Measurements from ENCODE around the gene SSH2.
A peak's percentile ranks its signal among the peaks of the same experiment; 100 is the strongest.

The SSH2 gene

GRCh38 chr17:29595107-29595942 is 334.7 kb downstream of the SSH2 start:
- TF ChIP-seq CTCF (IDR thresholded peaks at IDR 0.05; ENCODE audit: low read length, missing control alignments): no peak
- peak; percentile 46 for DNase-seq (ENCODE audit: low read depth)
- no peak overlapping the region for H3K4me3 ChIP-seq (replicated peaks; ENCODE audit: low read depth, low read length)

- H3K4me3 ChIP-seq (replicated peaks; ENCODE audit: low read depth, low read length): no peak overlapping the region
- no peak for DNase-seq (ENCODE audit: low read depth)
- no peak for TF ChIP-seq CTCF (IDR thresholded peaks at IDR 0.05; ENCODE audit: low read length, missing control alignments)
These were observed 335.4 kb downstream of the SSH2 start for GRCh38 chr17:29594519-29595090.

- peak; percentile 12 for TF ChIP-seq CTCF (IDR thresholded peaks at IDR 0.05; ENCODE audit: low read length, missing control alignments)
- peak overlapping the region; percentile 57 for H3K4me3 ChIP-seq (replicated peaks; ENCODE audit: low read depth, low read length)
- DNase-seq (ENCODE audit: low read depth): no peak
These were observed 336.2 kb downstream of the SSH2 start for GRCh38 chr17:29593591-29594518.

GRCh38 chr17:29592850-29593551 is 337.0 kb downstream of the SSH2 start, which contains the start of gene ANKRD13B:
ANKRD13B (plus strand) TSS chr17:29593132; CDS start chr17:29593622, 490 bp downstream.
- H3K4me3 ChIP-seq (replicated peaks; ENCODE audit: low read depth, low read length): peak within 1 kb of the TSS; percentile 57
- DNase-seq (ENCODE audit: low read depth): no peak
- no peak for TF ChIP-seq CTCF (IDR thresholded peaks at IDR 0.05; ENCODE audit: low read length, missing control alignments)

- peak; percentile 73 for DNase-seq (ENCODE audit: low read depth)
- peak; percentile 83 for TF ChIP-seq CTCF (IDR thresholded peaks at IDR 0.05; ENCODE audit: low read length, missing control alignments)
- H3K4me3 ChIP-seq (replicated peaks; ENCODE audit: low read depth, low read length): peak overlapping the region; percentile 31
These were observed 338.1 kb downstream of the SSH2 start for GRCh38 chr17:29591737-29592608.

Data from fibroblast of pulmonary artery (primary cell).